K562 (cell line): ENCODE measurements around the gene ANKRD23. TPM values are rescaled to one million over a fixed set of nuclear protein-coding genes. Genes with fewer than 3 reads are reported as not detected.

Experiments used
- E2F4 ChIP-seq: sonication (generic); formaldehyde crosslinking; IDR thresholded peaks from 2 replicates; pipeline ENCODE4 v1.8.0; 2022; ENCODE audit warnings: mild to moderate bottlenecking, low read depth, missing genetic modification reagents
- ETS2 ChIP-seq: IDR thresholded peaks from 2 replicates; pipeline ENCODE4 v1.6.1; 2016; ENCODE audit warnings: borderline replicate concordance, missing genetic modification characterization, mild to moderate bottlenecking, moderate library complexity, missing compliant biosample characterization; ENCODE audit not compliant: poor library complexity, severe bottlenecking
- GTF2F1 ChIP-seq: IDR thresholded peaks from 2 replicates; pipeline ENCODE4 v1.6.1; 2011; ENCODE audit warnings: low read depth, low read length, improper control_type of control experiment
- HBP1 ChIP-seq: fragments of 450-650 bp; formaldehyde crosslinking; IDR thresholded peaks from 2 replicates; pipeline ENCODE4 v1.4.0; 2022; ENCODE audit warnings: missing genetic modification characterization
- HNRNPLL ChIP-seq: fragments of 200-400 bp; formaldehyde crosslinking; IDR thresholded peaks from 2 replicates; pipeline ENCODE4 v1.6.1; 2017; ENCODE audit warnings: low read length, low read depth, mild to moderate bottlenecking; ENCODE audit not compliant: poor library complexity, severe bottlenecking
- HOXB6 ChIP-seq: fragments of 250-450 bp; sonication (Bioruptor Pico); IDR thresholded peaks from 2 replicates; pipeline ENCODE4 v1.5.1; 2022; ENCODE audit warnings: mild to moderate bottlenecking, borderline replicate concordance
- KAT2B ChIP-seq: IDR thresholded peaks from one replicate; pipeline ENCODE4 v1.6.1; 2012; ENCODE audit warnings: low read depth, mild to moderate bottlenecking, control low read depth, inconsistent platforms, low read length, moderate library complexity
- MTF1 ChIP-seq: fragments of 250-450 bp; sonication (Bioruptor Pico); IDR thresholded peaks from 2 replicates; pipeline ENCODE4 v1.9.0; 2021; ENCODE audit warnings: moderate library complexity, mild to moderate bottlenecking, inconsistent platforms, borderline replicate concordance
- RBM22 ChIP-seq: fragments of 200-400 bp; formaldehyde crosslinking; IDR thresholded peaks from 2 replicates; pipeline ENCODE4 v1.6.1; 2018; ENCODE audit warnings: low read length, low read depth; ENCODE audit not compliant: poor library complexity, severe bottlenecking
- RCOR1 ChIP-seq, 2 experiments: IDR thresholded peaks; 2 replicates each; pipeline ENCODE4 v1.6.1; 2012; ENCODE audit warnings: low read depth in 2 of 2, low read length in 2 of 2, borderline replicate concordance in 1 of 2, improper control_type of control experiment in 1 of 2
- SP1 ChIP-seq: sonication (generic); formaldehyde crosslinking; IDR thresholded peaks from 2 replicates; pipeline ENCODE4 v1.8.1; 2022; ENCODE audit warnings: mild to moderate bottlenecking, missing genetic modification reagents
- SRSF9 ChIP-seq: fragments of 200-400 bp; formaldehyde crosslinking; IDR thresholded peaks from 2 replicates; pipeline ENCODE4 v1.6.1; 2017; ENCODE audit warnings: low read depth, low read length, borderline replicate concordance
- TAF1 ChIP-seq: IDR thresholded peaks from 2 replicates; pipeline ENCODE4 v1.6.1; 2011; ENCODE audit warnings: mild to moderate bottlenecking, low read length, moderate library complexity; ENCODE audit not compliant: insufficient read depth, control insufficient read depth, severe bottlenecking; ENCODE audit errors: extremely low read depth
- ZNF124 ChIP-seq: sonication (generic); formaldehyde crosslinking; IDR thresholded peaks from 2 replicates; pipeline ENCODE4 v1.8.1; 2022; ENCODE audit warnings: missing genetic modification reagents
- ZNF398 ChIP-seq: fragments of 250-450 bp; sonication (Bioruptor Pico); IDR thresholded peaks from 2 replicates; pipeline ENCODE4 v1.8.0; 2021; ENCODE audit warnings: moderate library complexity, mild to moderate bottlenecking, inconsistent platforms
- polyA plus RNA-seq, 8 experiments: library from polyadenylated mRNA; depleted of rRNA in 4 of 8; stranded (reverse) in 5 of 8; unstranded in 3 of 8; fragments of >200 nt; fragmentation: Nextera tagmentation in 2 of 8; fragmentation: Illumina TruSeq in 1 of 8; extraction: Ambion mirVana in 2 of 8; extraction: Trizol in 1 of 8; gene quantifications; 2 replicates each; pipeline versions ENCODE4 v1.2.1 to v1.2.3, GENCODE V29; 2011 to 2014; ENCODE audit warnings: inconsistent platforms in 1 of 8, missing spikeins in 1 of 8
- total RNA-seq, 7 experiments: library from RNA; depleted of rRNA in 6 of 7; stranded (reverse); fragments of >200 nt in 6 of 7; fragmentation: Illumina TruSeq in 2 of 7; extraction: Trizol in 2 of 7; gene quantifications; 2 replicates each; pipeline versions ENCODE4 v1.2.1 to v1.2.3, GENCODE V29; 2011 to 2021; ENCODE audit warnings: low replicate concordance in 1 of 7
- TF ChIP-seq, protein P1 (sequence below): fragments of 250-450 bp; sonication (Bioruptor Pico); IDR thresholded peaks from 2 replicates; pipeline ENCODE4 v1.8.0; 2022; ENCODE audit warnings: moderate library complexity, mild to moderate bottlenecking, inconsistent platforms
- TF ChIP-seq, protein P2 (sequence below), 2 experiments: IDR thresholded peaks; 2 replicates each; pipeline ENCODE4 v1.6.1; 2012; ENCODE audit warnings: improper control_type of control experiment in 2 of 2, low read depth in 2 of 2, low read length in 2 of 2, borderline replicate concordance in 1 of 2

The ANKRD23 gene
- total and polyA plus RNA-seq, 9 of the 15 experiments (the other 6 are each of a cell fraction or from before 2014, with no cell fraction given) = 0.32 to 4.8 (median 2.8) TPM

DNA sequence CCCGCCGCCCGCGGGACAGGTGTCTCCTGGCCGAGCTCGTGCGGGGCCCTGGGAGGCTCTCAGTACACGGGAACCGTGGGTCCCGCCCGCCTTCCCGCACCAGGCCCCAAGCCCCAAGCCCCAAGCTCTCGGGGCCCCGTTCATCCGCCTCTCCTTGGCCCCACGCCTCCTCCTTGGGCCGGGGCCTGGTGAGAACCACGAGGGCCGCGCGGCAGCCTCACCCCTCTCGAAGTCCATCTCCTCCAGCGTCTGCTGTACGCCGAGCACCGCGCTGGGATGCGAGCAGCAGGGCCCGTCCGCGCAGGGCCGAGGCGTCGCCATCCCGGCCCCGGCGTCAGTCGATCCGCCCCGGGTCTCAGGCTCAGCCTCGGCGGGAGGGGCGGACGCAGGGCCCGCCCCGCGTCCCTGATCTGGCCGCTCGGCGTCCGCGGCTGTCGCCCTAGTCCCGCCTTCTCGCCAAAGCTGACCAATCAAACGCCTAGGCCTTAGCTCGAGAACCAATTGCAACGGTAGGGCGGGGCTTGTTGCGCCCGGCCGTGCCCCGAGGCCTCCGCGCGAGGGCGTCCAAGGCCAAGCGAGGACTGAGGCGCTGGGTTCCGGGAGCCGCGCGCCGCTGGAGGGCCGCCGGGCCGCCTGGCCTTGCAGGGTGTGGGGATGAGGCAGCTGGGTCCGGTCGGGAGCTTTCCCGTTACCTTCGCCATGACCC is 14.0 kb upstream of the ANKRD23 start, which contains the start of gene ANKRD39 (continued):
- TF ChIP-seq ZNF124 (CRISPR knock-in tag) = no peak
- TF ChIP-seq, protein P1, sequence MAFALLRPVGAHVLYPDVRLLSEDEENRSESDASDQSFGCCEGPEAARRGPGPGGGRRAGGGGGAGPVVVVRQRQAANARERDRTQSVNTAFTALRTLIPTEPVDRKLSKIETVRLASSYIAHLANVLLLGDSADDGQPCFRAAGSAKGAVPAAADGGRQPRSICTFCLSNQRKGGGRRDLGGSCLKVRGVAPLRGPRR = no peak
- TF ChIP-seq TAF1 = peak; percentile 58
- no peak for TF ChIP-seq ZNF398 (CRISPR knock-in tag)
- no peak for TF ChIP-seq E2F4 (CRISPR knock-in tag)
- no peak for TF ChIP-seq HNRNPLL
- TF ChIP-seq ETS2 (tag) = no peak
- TF ChIP-seq KAT2B = peak; percentile 52
- TF ChIP-seq, protein P2, sequence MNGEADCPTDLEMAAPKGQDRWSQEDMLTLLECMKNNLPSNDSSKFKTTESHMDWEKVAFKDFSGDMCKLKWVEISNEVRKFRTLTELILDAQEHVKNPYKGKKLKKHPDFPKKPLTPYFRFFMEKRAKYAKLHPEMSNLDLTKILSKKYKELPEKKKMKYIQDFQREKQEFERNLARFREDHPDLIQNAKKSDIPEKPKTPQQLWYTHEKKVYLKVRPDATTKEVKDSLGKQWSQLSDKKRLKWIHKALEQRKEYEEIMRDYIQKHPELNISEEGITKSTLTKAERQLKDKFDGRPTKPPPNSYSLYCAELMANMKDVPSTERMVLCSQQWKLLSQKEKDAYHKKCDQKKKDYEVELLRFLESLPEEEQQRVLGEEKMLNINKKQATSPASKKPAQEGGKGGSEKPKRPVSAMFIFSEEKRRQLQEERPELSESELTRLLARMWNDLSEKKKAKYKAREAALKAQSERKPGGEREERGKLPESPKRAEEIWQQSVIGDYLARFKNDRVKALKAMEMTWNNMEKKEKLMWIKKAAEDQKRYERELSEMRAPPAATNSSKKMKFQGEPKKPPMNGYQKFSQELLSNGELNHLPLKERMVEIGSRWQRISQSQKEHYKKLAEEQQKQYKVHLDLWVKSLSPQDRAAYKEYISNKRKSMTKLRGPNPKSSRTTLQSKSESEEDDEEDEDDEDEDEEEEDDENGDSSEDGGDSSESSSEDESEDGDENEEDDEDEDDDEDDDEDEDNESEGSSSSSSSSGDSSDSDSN (IDR thresholded peaks at IDR 0.05; ENCODE audit: borderline replicate concordance in 1 of 2, low read depth in 2 of 2, low read length in 2 of 2) = peak; percentile 93 to 98
- peak; percentile 100 for TF ChIP-seq SP1 (CRISPR knock-in tag)
- no peak for TF ChIP-seq HOXB6 (CRISPR knock-in tag)
- TF ChIP-seq RCOR1 (IDR thresholded peaks at IDR 0.05; ENCODE audit: borderline replicate concordance in 1 of 2, low read depth in 2 of 2, low read length in 2 of 2) = 0 out of 4 replicates have a peak, but pooled peaks of 1 of the 2 experiments have one; percentile 10
- TF ChIP-seq GTF2F1 = no peak
- no peak for TF ChIP-seq HBP1 (CRISPR knock-in tag)
- TF ChIP-seq RBM22 = peak; percentile 59
- TF ChIP-seq MTF1 = no peak
- TF ChIP-seq SRSF9 = no peak
